AG04449 (cell line): Measurements from ENCODE around the gene RPN1.

Source experiments
- CTCF ChIA-PET: fragments of 350-600 bp; formaldehyde crosslinking; extraction: SDS; loops from one replicate; lab custom pipeline; 2021; ENCODE audit warnings: antibody characterized with exemption; lab: Yijun Ruan, JAX
- POLR2A ChIA-PET: fragments of 400-600, 350-600 bp; formaldehyde crosslinking; extraction: SDS; loops from one replicate; lab custom pipeline; 2020; ENCODE audit warnings: antibody characterized with exemption, inconsistent platforms; lab: Yijun Ruan, JAX
- DNase-seq: peaks from one replicate; pipeline ENCODE4 v3.0.0-alpha.2; 2010; ENCODE audit warnings: low read depth, low spot score
- H3K4me3 ChIP-seq: 2 replicates; pipeline ENCODE4 v1.5.1; 2011; ENCODE audit warnings: low read depth, mild to moderate bottlenecking, control low read depth, low read length
- CTCF ChIP-seq: IDR thresholded peaks from one replicate; pipeline ENCODE4 v1.5.1; 2011; ENCODE audit warnings: mild to moderate bottlenecking, moderate library complexity, low read length, control low read depth, inconsistent platforms; ENCODE audit not compliant: insufficient read depth; ENCODE audit errors: missing control alignments

The RPN1 gene

GRCh38 chr3:128650096-128651050 lies at the start of gene RPN1:
Gene RPN1, minus strand, starts transcription at chr3:128650818. Its CDS starts 18 bp downstream, at chr3:128650800.
- ChIA-PET CTCF (interaction anchor here (1.5 to 2.9 kb wide), 2 partner anchors 145 to 195 kb away, joined by 4 to 11 read pairs; no protein-coding TSS in a partner anchor), POLR2A (interaction anchor here (0.6 kb wide), 1 partner anchor 639 kb away, joined by 3 read pairs; no protein-coding TSS in a partner anchor)
- TF ChIP-seq CTCF: no peak
- peak within 1 kb of the TSS; percentile 100 for H3K4me3 ChIP-seq
- DNase-seq: peak; percentile 75

- POLR2A ChIA-PET: interaction anchor here (0.6 to 1.2 kb wide), 3 partner anchors 18 to 106 kb away, joined by 3 to 6 read pairs (median 3); partner anchors contain the start of gene RAB7A
- CTCF ChIA-PET: interaction anchor here (6.2 kb wide), 1 partner anchor 17 kb away, joined by 41 read pairs; no protein-coding TSS in a partner anchor
- no peak for DNase-seq
- H3K4me3 ChIP-seq: peak overlapping the region; percentile 51
- no peak for TF ChIP-seq CTCF
Measured at GRCh38 chr3:128698211-128699047, 47.8 kb upstream of the RPN1 start.

- no peak for TF ChIP-seq CTCF
- POLR2A ChIA-PET: no interaction called here
Measured at GRCh38 chr3:128697341-128697740, 46.7 kb upstream of the RPN1 start.

GRCh38 chr3:128693696-128694095 lies 43.1 kb upstream of the RPN1 start:
- ChIA-PET CTCF (interaction anchor here (0.9 kb wide), 1 partner anchor 13 kb away, joined by 7 read pairs; no protein-coding TSS in a partner anchor), POLR2A (no interaction called here)
- H3K4me3 ChIP-seq: no peak overlapping the region
- no peak for DNase-seq
- no peak for TF ChIP-seq CTCF

More at GRCh38 chr3:128697341-128697740, 46.7 kb upstream of the RPN1 start:
- CTCF ChIA-PET: interaction anchor here (6.2 kb wide), 1 partner anchor 16 kb away, joined by 41 read pairs; no protein-coding TSS in a partner anchor
- no peak overlapping the region for H3K4me3 ChIP-seq
- no peak for DNase-seq

GRCh38 chr3:128689060-128689459 lies 38.4 kb upstream of the RPN1 start:
- TF ChIP-seq CTCF: no peak
- ChIA-PET POLR2A (no interaction called here), CTCF (interaction anchor here (1.2 to 4.7 kb wide), 2 partner anchors 9 to 106 kb away, joined by 4 to 49 read pairs; no protein-coding TSS in a partner anchor)
- no peak overlapping the region for H3K4me3 ChIP-seq
- DNase-seq: no peak
